ENCODE data around the gene MTHFR. TPM values are rescaled to one million over a fixed set of nuclear protein-coding genes. Genes with fewer than 3 reads are reported as not detected.
A peak's percentile ranks its signal among the peaks of the same experiment; 100 is the strongest.

MTHFR gene
- total and polyA plus RNA-seq, 2 of the 8 experiments (the other 6 are each of a cell fraction or from before 2014, with no cell fraction given) = 8.7 to 18.5 TPM

DNA sequence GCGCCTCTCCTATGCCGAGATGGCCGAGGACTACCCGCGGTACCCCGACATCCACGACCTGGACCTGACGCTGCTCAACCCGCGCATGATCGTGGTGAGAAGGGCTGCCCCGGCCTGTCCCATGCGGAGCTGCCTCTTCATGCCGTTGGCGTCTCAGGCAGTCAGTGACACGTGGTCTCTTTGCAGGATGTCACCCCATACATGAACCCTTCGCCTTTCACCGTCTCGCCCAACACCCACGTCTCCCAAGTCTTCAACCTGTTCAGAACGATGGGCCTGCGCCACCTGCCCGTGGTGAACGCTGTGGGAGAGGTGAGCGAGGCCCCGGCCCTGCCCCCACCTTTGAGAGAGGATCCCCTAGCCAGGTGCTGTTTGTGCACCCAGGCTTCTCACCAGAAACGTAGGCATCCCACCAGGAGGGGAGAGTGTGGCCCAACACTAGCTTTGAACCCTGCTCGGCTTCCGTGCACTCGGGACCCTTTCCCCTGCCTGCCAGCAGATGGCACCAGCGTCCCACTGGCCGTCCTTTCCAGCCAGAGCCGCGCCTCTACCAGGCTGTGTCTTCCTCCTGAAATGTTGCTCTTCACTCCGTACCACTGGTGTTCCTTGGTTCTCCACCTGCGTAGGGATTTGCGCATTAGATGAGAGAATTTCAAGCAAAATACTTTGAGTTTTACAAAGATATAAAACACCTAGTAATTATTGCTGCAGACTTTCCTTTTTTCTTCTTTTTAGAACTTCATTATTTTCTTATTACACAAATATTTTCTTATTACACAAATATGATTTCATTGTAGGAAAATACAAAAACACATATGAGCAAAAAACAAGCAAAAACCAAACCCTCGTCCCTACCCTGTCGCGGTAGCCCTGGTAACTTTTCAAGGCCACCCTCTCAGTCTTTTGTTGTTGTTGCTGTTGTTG, 32.8 kb upstream of the MTHFR start:
- DNase-seq (ENCODE audit: low read depth in 1 of 2, low spot score in 2 of 2) (peak; percentile 33 to 91), FAIRE-seq (peak; percentile 52)
- no peak overlapping the region for H3K23ac ChIP-seq (ENCODE audit: insufficient read length)
- H4K91ac ChIP-seq (replicated peaks; ENCODE audit: insufficient read length, low read length) = no peak overlapping the region
- no peak overlapping the region for H3K9ac ChIP-seq (replicated peaks in 1 of 4; ENCODE audit: extremely low read depth in 1 of 4, low read depth in 3 of 4, low read length in 3 of 4)
- ChIA-PET POLR2A (ENCODE audit: partially characterized antibody) (interaction anchor here (1.2 to 8.1 kb wide), 2 partner anchors 15 to 70 kb away, joined by 5 to 72 read pairs; no protein-coding TSS in a partner anchor), CTCF (ENCODE audit: partially characterized antibody) (interaction anchor here (0.7 to 8.8 kb wide), 33 partner anchors 8 to 302 kb away, joined by 3 to 67 read pairs (median 5); partner anchors contain the start of gene NPPA)
- H3K23me2 ChIP-seq (ENCODE audit: low read depth, low read length) = no peaks in the 10 kb centered on the region
- no peaks in the 10 kb centered on the region for H3K9me3 ChIP-seq (ENCODE audit: insufficient read depth in 2 of 2, low read depth in 1 of 2, low read length in 1 of 2)
- H2AK5ac ChIP-seq (ENCODE audit: low read depth, low read length) = no peak overlapping the region
- no peak overlapping the region for H2BK5ac ChIP-seq (ENCODE audit: low read depth, low read length)
- H4K20me1 ChIP-seq (replicated peaks in 1 of 2; ENCODE audit: control insufficient read depth in 1 of 2, insufficient read depth in 2 of 2, low read length in 2 of 2) = peaks cover 15 to 21% of the 10 kb centered on the region in 2 experiments
- H3K4me2 ChIP-seq (ENCODE audit: insufficient read depth in 1 of 2, low read depth in 2 of 2, low read length in 2 of 2) = no peak overlapping the region
- no peaks in the 10 kb centered on the region for H3K79me1 ChIP-seq (ENCODE audit: low read depth, low read length)
- H2BK12ac ChIP-seq (ENCODE audit: low read depth, low read length) = no peak overlapping the region
- H3K27me3 ChIP-seq (replicated peaks in 1 of 4; ENCODE audit: control insufficient read depth in 3 of 4, extremely low read depth in 1 of 4, insufficient read depth in 3 of 4, low read length in 3 of 4) = no peaks in the 10 kb centered on the region
- H3K79me2 ChIP-seq (ENCODE audit: control insufficient read depth in 1 of 2, insufficient read depth in 2 of 2, low read length in 2 of 2) = no peaks in the 10 kb centered on the region
- H3K36me3 ChIP-seq (ENCODE audit: control insufficient read depth in 2 of 4, insufficient read depth in 4 of 4, low read length in 3 of 4) = peaks cover 52 to 84% (median 78%) of the 10 kb centered on the region in 4 experiments
- H3K4me3 ChIP-seq (ENCODE audit: extremely low read depth in 1 of 4, insufficient read depth in 2 of 4, low read depth in 3 of 4, low read length in 4 of 4) = no peak overlapping the region
- 79% methylated on average over 40 of the region's 40 CpGs; no CpG with 5 or more reads in 1 of the 2 experiments for WGBS, 2 experiments (ENCODE audit: extremely low coverage in 1 of 2, insufficient coverage in 1 of 2, insufficient read length in 1 of 2, insufficient replicate concordance in 2 of 2, low coverage in 1 of 2, low lambda C conversion rate in 2 of 2, missing lambda C conversion rate in 1 of 2)
- H3K4ac ChIP-seq (replicated peaks; ENCODE audit: insufficient read length, low read depth, low read length) = no peak overlapping the region
- no peak overlapping the region for H2BK15ac ChIP-seq (ENCODE audit: low read length)
- H2BK20ac ChIP-seq (ENCODE audit: low read length) = no peak overlapping the region
- no peak overlapping the region for H3K14ac ChIP-seq (ENCODE audit: insufficient read length)
- H2AFZ ChIP-seq (ENCODE audit: low read length) = no peak overlapping the region
- no peak overlapping the region for H3K56ac ChIP-seq (replicated peaks; ENCODE audit: insufficient read length, low read depth, low read length)
- H4K8ac ChIP-seq (ENCODE audit: extremely low read depth, insufficient read depth, low read length) = peak overlapping the region; percentile 20; the same call in 1 of the 2 replicates
- no peak overlapping the region for H2BK120ac ChIP-seq (replicated peaks; ENCODE audit: low read depth, low read length)
- H3K27ac ChIP-seq (ENCODE audit: low read depth, low read length) = no peak overlapping the region
- H3K4me1 ChIP-seq (replicated peaks in 1 of 4; ENCODE audit: control insufficient read depth in 3 of 4, insufficient read depth in 4 of 4, low read length in 3 of 4) = no peaks in the 10 kb centered on the region
- H3K18ac ChIP-seq (ENCODE audit: extremely low read depth, low read length) = no peak overlapping the region
- H4K5ac ChIP-seq (ENCODE audit: insufficient read length, low read depth, low read length) = no peak overlapping the region
- TF ChIP-seq TBP (IDR thresholded peaks at IDR 0.05; ENCODE audit: low read depth, low read length) = 0 out of 2 replicates have a peak, but pooled peaks have one; percentile 10

Data from H1 (cell line).